GM23338 (cell line): ENCODE measurements around the gene ATXN7. TPM values are rescaled to one million over a fixed set of nuclear protein-coding genes. Genes with fewer than 3 reads are reported as not detected.

ENCODE experiments used
- ATAC-seq: fragments of 200-7000 bp; cut with Tn5 transposase; 3 replicates; pipeline ENCODE4 v1.9.1; 2020
- DNase-seq: peaks from one replicate; pipeline ENCODE4 v3.0.0-alpha.2; 2015; ENCODE audit warnings: low spot score
- H2AFZ ChIP-seq: fragments of 200-600 bp; sonication (generic); 2 replicates; pipeline ENCODE4 v1.8.0; 2016; ENCODE audit warnings: antibody characterized with exemption, mild to moderate bottlenecking, moderate library complexity
- H3F3A ChIP-seq: fragments of 200-600 bp; sonication (generic); replicated peaks from 2 replicates; pipeline ENCODE4 v1.8.0; 2017; ENCODE audit warnings: antibody characterized with exemption, mixed run types, low read depth
- H3K27ac ChIP-seq: fragments of 200-600 bp; sonication (generic); 2 replicates; pipeline ENCODE4 v1.6.1; 2016; ENCODE audit warnings: low read depth
- H3K27me3 ChIP-seq: fragments of 200-600 bp; sonication (generic); 2 replicates; pipeline ENCODE4 v1.8.0; 2016; ENCODE audit warnings: mild to moderate bottlenecking, mixed run types, moderate library complexity; ENCODE audit not compliant: insufficient read depth
- H3K36me3 ChIP-seq: fragments of 200-600 bp; sonication (generic); 2 replicates; pipeline ENCODE4 v1.8.0; 2016; ENCODE audit warnings: mild to moderate bottlenecking; ENCODE audit not compliant: insufficient read depth
- H3K4me1 ChIP-seq: fragments of 200-600 bp; sonication (generic); 2 replicates; pipeline ENCODE4 v1.8.0; 2016; ENCODE audit warnings: mild to moderate bottlenecking, moderate library complexity; ENCODE audit not compliant: insufficient read depth
- H3K4me2 ChIP-seq: fragments of 200-600 bp; sonication (generic); 2 replicates; pipeline ENCODE4 v1.7.1; 2017; ENCODE audit warnings: mixed run types
- H3K4me3 ChIP-seq: fragments of 200-600 bp; sonication (generic); 2 replicates; pipeline ENCODE4 v1.6.1; 2016; ENCODE audit warnings: mixed run types
- H3K79me2 ChIP-seq: fragments of 200-600 bp; sonication (generic); replicated peaks from 2 replicates; pipeline ENCODE4 v1.8.0; 2017; ENCODE audit warnings: mild to moderate bottlenecking; ENCODE audit not compliant: insufficient read depth
- H3K9me2 ChIP-seq: fragments of 200-600 bp; sonication (generic); 2 replicates; pipeline ENCODE4 v1.8.0; 2017; ENCODE audit not compliant: insufficient read depth
- H4K20me1 ChIP-seq: fragments of 200-600 bp; sonication (generic); replicated peaks from 2 replicates; pipeline ENCODE4 v1.8.0; 2017; ENCODE audit warnings: mild to moderate bottlenecking; ENCODE audit not compliant: insufficient read depth
- H3K27ac Mint-ChIP-seq: 2 replicates; pipeline ENCODE4 v1.8.0; 2020; ENCODE audit warnings: inconsistent platforms, mild to moderate bottlenecking, moderate library complexity, mixed read lengths
- H3K27me3 Mint-ChIP-seq: 3 replicates; pipeline ENCODE4 v1.8.0; 2022; ENCODE audit warnings: low read depth, mild to moderate bottlenecking, moderate library complexity, mixed read lengths, inconsistent platforms; ENCODE audit not compliant: insufficient read depth, poor library complexity
- H3K36me3 Mint-ChIP-seq: 3 replicates; pipeline ENCODE4 v1.8.0; 2021; ENCODE audit warnings: low read depth, mild to moderate bottlenecking, inconsistent platforms, moderate library complexity, mixed read lengths
- H3K4me1 Mint-ChIP-seq: 3 replicates; pipeline ENCODE4 v1.8.0; 2020; ENCODE audit warnings: mild to moderate bottlenecking, inconsistent platforms, mixed read lengths
- H3K4me3 Mint-ChIP-seq: 3 replicates; pipeline ENCODE4 v1.8.0; 2021; ENCODE audit warnings: moderate library complexity, mild to moderate bottlenecking, inconsistent platforms, mixed read lengths
- H3K9me3 Mint-ChIP-seq: 3 replicates; pipeline ENCODE4 v1.8.0; 2020; ENCODE audit warnings: moderate library complexity, mild to moderate bottlenecking, inconsistent platforms, mixed read lengths
- CREB1 ChIP-seq: fragments of 250-450 bp; sonication (Bioruptor Pico); IDR thresholded peaks from 2 replicates; pipeline ENCODE4 v1.5.0; 2020; ENCODE audit warnings: low read depth, mild to moderate bottlenecking, moderate library complexity
- EZH2 ChIP-seq: fragments of 200-600 bp; sonication (generic); IDR thresholded peaks from one replicate; pipeline ENCODE4 v1.8.0; 2017; ENCODE audit warnings: antibody characterized with exemption, mild to moderate bottlenecking, low read depth; ENCODE audit not compliant: unreplicated experiment
- JUNB ChIP-seq: IDR thresholded peaks from one replicate; pipeline ENCODE4 v1.6.1; 2016; ENCODE audit warnings: antibody characterized with exemption; ENCODE audit not compliant: unreplicated experiment
- POLR2AphosphoS5 ChIP-seq: IDR thresholded peaks from 2 replicates; pipeline ENCODE4 v1.6.1; 2016; ENCODE audit warnings: antibody characterized with exemption, low read depth
- STAT1 ChIP-seq: IDR thresholded peaks from one replicate; pipeline ENCODE4 v1.6.1; 2016; ENCODE audit warnings: antibody characterized with exemption; ENCODE audit not compliant: unreplicated experiment
- ZNF114 ChIP-seq: fragments of 250-450 bp; sonication (Bioruptor Pico); IDR thresholded peaks from 2 replicates; pipeline ENCODE4 v1.5.0; 2020; ENCODE audit warnings: mild to moderate bottlenecking, moderate library complexity
- ZNF331 ChIP-seq: fragments of 250-450 bp; sonication (Bioruptor Pico); IDR thresholded peaks from 2 replicates; pipeline ENCODE4 v1.5.0; 2020; ENCODE audit warnings: low read depth, mild to moderate bottlenecking, moderate library complexity
- polyA plus RNA-seq: library from polyadenylated mRNA; unstranded; fragments of >200 nt; fragmentation: Nextera tagmentation; extraction: Ambion mirVana; gene quantifications from 2 replicates; pipeline ENCODE4 v1.2.1, GENCODE V29; 2016
- total RNA-seq: library from RNA; depleted of rRNA; stranded (reverse); fragments of >200 nt; shearing (Covaris generic); gene quantifications from 2 replicates; pipeline ENCODE4 v1.2.3, GENCODE V29; 2014
- TF ChIP-seq, protein P1 (sequence below): IDR thresholded peaks from one replicate; pipeline ENCODE4 v1.6.1; 2018; ENCODE audit warnings: antibody characterized with exemption; ENCODE audit not compliant: unreplicated experiment
- TF ChIP-seq, protein P2 (sequence below): IDR thresholded peaks from 2 replicates; pipeline ENCODE4 v1.6.1; 2016; ENCODE audit warnings: antibody characterized with exemption
- TF ChIP-seq, protein P3 (sequence below): fragments of 250-450 bp; sonication (Bioruptor Pico); IDR thresholded peaks from 2 replicates; pipeline ENCODE4 v1.5.0; 2020; ENCODE audit warnings: mild to moderate bottlenecking, moderate library complexity
- TF ChIP-seq, protein P4 (sequence below), 2 experiments: fragments of 200-600 bp in 1 of 2; sonication (generic) in 1 of 2; conservative IDR thresholded peaks; 2 replicates each; pipeline versions ENCODE4 v1.5.1 to v1.6.1; 2016 to 2017; ENCODE audit warnings: antibody characterized with exemption in 2 of 2, low read depth in 2 of 2, mild to moderate bottlenecking in 2 of 2, moderate library complexity in 1 of 2

ATXN7 gene
- total and polyA plus RNA-seq, 2 experiments from 2014 or later, result 4.0 to 17.2 TPM

DNA sequence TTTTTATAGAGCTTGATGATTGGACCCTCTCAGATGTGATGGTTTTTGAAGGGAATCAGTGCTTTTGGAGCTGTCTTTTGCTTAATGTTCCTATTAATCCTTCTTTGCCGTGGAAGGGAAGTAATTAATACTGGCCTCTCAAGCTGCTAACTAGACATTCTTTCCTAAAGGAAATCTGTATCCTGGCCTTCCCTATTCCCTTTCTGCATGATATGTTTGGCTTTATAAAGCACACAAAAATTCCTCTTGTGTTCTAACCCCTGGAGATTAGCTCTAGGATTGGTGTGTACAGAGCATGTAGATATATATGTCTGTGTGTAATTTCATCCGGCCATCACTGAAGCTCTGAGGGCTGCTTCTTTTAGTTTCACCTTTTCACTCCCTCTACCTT lies 6.9 kb downstream of the ATXN7 start:
- Histone ChIP-seq H3K27me3 (no peaks in the 10 kb centered on the region), H3K4me2 (no peak overlapping the region), H4K20me1 (no peaks in the 10 kb centered on the region), H3F3A (no peaks in the 10 kb centered on the region), H3K9me2 (no peaks in the 10 kb centered on the region), H2AFZ (no peak overlapping the region), H3K4me1 (peaks cover 14% of the 10 kb centered on the region), H3K27ac (no peak overlapping the region), H3K36me3 (no peaks in the 10 kb centered on the region), H3K79me2 (peaks cover 98% of the 10 kb centered on the region), H3K4me3 (no peak overlapping the region)
- Mint-ChIP-seq H3K36me3 (peaks cover 7% of the 10 kb centered on the region; the same call in 2 of the 3 replicates), H3K27me3 (no peaks in the 10 kb centered on the region), H3K4me1 (peaks cover 20% of the 10 kb centered on the region), H3K9me3 (no peaks in the 10 kb centered on the region), H3K27ac (no peak overlapping the region), H3K4me3 (no peak overlapping the region)
- DNase-seq (no peak), ATAC-seq (peak; percentile 37; the same call in 1 of the 3 replicates)
- TF ChIP-seq, protein P1, sequence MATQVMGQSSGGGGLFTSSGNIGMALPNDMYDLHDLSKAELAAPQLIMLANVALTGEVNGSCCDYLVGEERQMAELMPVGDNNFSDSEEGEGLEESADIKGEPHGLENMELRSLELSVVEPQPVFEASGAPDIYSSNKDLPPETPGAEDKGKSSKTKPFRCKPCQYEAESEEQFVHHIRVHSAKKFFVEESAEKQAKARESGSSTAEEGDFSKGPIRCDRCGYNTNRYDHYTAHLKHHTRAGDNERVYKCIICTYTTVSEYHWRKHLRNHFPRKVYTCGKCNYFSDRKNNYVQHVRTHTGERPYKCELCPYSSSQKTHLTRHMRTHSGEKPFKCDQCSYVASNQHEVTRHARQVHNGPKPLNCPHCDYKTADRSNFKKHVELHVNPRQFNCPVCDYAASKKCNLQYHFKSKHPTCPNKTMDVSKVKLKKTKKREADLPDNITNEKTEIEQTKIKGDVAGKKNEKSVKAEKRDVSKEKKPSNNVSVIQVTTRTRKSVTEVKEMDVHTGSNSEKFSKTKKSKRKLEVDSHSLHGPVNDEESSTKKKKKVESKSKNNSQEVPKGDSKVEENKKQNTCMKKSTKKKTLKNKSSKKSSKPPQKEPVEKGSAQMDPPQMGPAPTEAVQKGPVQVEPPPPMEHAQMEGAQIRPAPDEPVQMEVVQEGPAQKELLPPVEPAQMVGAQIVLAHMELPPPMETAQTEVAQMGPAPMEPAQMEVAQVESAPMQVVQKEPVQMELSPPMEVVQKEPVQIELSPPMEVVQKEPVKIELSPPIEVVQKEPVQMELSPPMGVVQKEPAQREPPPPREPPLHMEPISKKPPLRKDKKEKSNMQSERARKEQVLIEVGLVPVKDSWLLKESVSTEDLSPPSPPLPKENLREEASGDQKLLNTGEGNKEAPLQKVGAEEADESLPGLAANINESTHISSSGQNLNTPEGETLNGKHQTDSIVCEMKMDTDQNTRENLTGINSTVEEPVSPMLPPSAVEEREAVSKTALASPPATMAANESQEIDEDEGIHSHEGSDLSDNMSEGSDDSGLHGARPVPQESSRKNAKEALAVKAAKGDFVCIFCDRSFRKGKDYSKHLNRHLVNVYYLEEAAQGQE, result no peak
- TF ChIP-seq ZNF331, result no peak
- TF ChIP-seq STAT1, result no peak
- no peak for TF ChIP-seq JUNB
- TF ChIP-seq, protein P2, sequence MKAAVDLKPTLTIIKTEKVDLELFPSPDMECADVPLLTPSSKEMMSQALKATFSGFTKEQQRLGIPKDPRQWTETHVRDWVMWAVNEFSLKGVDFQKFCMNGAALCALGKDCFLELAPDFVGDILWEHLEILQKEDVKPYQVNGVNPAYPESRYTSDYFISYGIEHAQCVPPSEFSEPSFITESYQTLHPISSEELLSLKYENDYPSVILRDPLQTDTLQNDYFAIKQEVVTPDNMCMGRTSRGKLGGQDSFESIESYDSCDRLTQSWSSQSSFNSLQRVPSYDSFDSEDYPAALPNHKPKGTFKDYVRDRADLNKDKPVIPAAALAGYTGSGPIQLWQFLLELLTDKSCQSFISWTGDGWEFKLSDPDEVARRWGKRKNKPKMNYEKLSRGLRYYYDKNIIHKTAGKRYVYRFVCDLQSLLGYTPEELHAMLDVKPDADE, result no peak
- TF ChIP-seq ZNF114 (CRISPR knock-in tag), result no peak
- no peak for TF ChIP-seq POLR2AphosphoS5
- TF ChIP-seq, protein P3, sequence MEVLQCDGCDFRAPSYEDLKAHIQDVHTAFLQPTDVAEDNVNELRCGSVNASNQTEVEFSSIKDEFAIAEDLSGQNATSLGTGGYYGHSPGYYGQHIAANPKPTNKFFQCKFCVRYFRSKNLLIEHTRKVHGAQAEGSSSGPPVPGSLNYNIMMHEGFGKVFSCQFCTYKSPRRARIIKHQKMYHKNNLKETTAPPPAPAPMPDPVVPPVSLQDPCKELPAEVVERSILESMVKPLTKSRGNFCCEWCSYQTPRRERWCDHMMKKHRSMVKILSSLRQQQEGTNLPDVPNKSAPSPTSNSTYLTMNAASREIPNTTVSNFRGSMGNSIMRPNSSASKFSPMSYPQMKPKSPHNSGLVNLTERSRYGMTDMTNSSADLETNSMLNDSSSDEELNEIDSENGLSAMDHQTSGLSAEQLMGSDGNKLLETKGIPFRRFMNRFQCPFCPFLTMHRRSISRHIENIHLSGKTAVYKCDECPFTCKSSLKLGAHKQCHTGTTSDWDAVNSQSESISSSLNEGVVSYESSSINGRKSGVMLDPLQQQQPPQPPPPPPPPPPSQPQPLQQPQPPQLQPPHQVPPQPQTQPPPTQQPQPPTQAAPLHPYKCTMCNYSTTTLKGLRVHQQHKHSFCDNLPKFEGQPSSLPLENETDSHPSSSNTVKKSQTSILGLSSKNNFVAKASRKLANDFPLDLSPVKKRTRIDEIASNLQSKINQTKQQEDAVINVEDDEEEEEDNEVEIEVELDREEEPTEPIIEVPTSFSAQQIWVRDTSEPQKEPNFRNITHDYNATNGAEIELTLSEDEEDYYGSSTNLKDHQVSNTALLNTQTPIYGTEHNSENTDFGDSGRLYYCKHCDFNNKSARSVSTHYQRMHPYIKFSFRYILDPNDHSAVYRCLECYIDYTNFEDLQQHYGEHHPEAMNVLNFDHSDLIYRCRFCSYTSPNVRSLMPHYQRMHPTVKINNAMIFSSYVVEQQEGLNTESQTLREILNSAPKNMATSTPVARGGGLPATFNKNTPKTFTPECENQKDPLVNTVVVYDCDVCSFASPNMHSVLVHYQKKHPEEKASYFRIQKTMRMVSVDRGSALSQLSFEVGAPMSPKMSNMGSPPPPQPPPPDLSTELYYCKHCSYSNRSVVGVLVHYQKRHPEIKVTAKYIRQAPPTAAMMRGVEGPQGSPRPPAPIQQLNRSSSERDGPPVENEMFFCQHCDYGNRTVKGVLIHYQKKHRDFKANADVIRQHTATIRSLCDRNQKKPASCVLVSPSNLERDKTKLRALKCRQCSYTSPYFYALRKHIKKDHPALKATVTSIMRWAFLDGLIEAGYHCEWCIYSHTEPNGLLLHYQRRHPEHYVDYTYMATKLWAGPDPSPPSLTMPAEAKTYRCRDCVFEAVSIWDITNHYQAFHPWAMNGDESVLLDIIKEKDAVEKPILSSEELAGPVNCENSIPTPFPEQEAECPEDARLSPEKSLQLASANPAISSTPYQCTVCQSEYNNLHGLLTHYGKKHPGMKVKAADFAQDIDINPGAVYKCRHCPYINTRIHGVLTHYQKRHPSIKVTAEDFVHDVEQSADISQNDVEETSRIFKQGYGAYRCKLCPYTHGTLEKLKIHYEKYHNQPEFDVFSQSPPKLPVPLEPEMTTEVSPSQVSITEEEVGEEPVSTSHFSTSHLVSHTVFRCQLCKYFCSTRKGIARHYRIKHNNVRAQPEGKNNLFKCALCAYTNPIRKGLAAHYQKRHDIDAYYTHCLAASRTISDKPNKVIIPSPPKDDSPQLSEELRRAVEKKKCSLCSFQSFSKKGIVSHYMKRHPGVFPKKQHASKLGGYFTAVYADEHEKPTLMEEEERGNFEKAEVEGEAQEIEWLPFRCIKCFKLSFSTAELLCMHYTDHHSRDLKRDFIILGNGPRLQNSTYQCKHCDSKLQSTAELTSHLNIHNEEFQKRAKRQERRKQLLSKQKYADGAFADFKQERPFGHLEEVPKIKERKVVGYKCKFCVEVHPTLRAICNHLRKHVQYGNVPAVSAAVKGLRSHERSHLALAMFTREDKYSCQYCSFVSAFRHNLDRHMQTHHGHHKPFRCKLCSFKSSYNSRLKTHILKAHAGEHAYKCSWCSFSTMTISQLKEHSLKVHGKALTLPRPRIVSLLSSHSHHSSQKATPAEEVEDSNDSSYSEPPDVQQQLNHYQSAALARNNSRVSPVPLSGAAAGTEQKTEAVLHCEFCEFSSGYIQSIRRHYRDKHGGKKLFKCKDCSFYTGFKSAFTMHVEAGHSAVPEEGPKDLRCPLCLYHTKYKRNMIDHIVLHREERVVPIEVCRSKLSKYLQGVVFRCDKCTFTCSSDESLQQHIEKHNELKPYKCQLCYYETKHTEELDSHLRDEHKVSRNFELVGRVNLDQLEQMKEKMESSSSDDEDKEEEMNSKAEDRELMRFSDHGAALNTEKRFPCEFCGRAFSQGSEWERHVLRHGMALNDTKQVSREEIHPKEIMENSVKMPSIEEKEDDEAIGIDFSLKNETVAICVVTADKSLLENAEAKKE (CRISPR knock-in tag), result no peak
- TF ChIP-seq, protein P4, sequence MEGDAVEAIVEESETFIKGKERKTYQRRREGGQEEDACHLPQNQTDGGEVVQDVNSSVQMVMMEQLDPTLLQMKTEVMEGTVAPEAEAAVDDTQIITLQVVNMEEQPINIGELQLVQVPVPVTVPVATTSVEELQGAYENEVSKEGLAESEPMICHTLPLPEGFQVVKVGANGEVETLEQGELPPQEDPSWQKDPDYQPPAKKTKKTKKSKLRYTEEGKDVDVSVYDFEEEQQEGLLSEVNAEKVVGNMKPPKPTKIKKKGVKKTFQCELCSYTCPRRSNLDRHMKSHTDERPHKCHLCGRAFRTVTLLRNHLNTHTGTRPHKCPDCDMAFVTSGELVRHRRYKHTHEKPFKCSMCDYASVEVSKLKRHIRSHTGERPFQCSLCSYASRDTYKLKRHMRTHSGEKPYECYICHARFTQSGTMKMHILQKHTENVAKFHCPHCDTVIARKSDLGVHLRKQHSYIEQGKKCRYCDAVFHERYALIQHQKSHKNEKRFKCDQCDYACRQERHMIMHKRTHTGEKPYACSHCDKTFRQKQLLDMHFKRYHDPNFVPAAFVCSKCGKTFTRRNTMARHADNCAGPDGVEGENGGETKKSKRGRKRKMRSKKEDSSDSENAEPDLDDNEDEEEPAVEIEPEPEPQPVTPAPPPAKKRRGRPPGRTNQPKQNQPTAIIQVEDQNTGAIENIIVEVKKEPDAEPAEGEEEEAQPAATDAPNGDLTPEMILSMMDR (conservative IDR thresholded peaks at IDR 0.05; ENCODE audit: low read depth in 2 of 2), result no peak
- no peak for TF ChIP-seq EZH2
- TF ChIP-seq CREB1 (CRISPR knock-in tag), result no peak
